Endothelial cell (in vitro differentiated cells): ENCODE measurements around the gene CPZ. TPM values are rescaled to one million over a fixed set of nuclear protein-coding genes. Genes with fewer than 3 reads are reported as not detected.

ENCODE experiments used
- DNase-seq: peaks from one replicate; pipeline ENCODE4 v3.0.0; 2021; ENCODE audit warnings: low spot score
- H3K27ac Mint-ChIP-seq: one replicate; pipeline ENCODE4 v1.8.0; 2021; ENCODE audit warnings: mixed read lengths, inconsistent platforms; ENCODE audit not compliant: unreplicated experiment
- H3K27me3 Mint-ChIP-seq: one replicate; pipeline ENCODE4 v1.8.0; 2021; ENCODE audit warnings: mild to moderate bottlenecking, moderate library complexity, mixed read lengths, inconsistent platforms; ENCODE audit not compliant: unreplicated experiment
- H3K36me3 Mint-ChIP-seq: one replicate; pipeline ENCODE4 v1.8.0; 2021; ENCODE audit warnings: mild to moderate bottlenecking, low read depth, mixed read lengths, inconsistent platforms; ENCODE audit not compliant: unreplicated experiment
- H3K4me1 Mint-ChIP-seq: one replicate; pipeline ENCODE4 v1.8.0; 2021; ENCODE audit warnings: mild to moderate bottlenecking, mixed read lengths, inconsistent platforms; ENCODE audit not compliant: unreplicated experiment
- H3K4me3 Mint-ChIP-seq: one replicate; pipeline ENCODE4 v1.8.0; 2021; ENCODE audit warnings: mild to moderate bottlenecking, mixed read lengths, inconsistent platforms; ENCODE audit not compliant: unreplicated experiment
- H3K9me3 Mint-ChIP-seq: one replicate; pipeline ENCODE4 v1.8.0; 2021; ENCODE audit warnings: mixed read lengths, inconsistent platforms; ENCODE audit not compliant: unreplicated experiment
- CTCF ChIP-seq: fragments of 200-600 bp; sonication (generic); IDR thresholded peaks from one replicate; pipeline ENCODE4 v1.5.0; 2021; ENCODE audit warnings: antibody characterized with exemption; ENCODE audit not compliant: unreplicated experiment
- total RNA-seq: library from RNA; stranded (reverse); fragmentation: NEBNext Ultra II Directional; extraction: Animal tissue kit (Norgen Biotek cat#: 25700); gene quantifications from one replicate; pipeline ENCODE4 v1.2.1, GENCODE V29; 2021; ENCODE audit not compliant: unreplicated experiment

The CPZ gene
- total RNA-seq, 1 donor from 2014 or later = 0.90 TPM

GRCh38 chr4:8665406-8666360 is 73.1 kb downstream of the CPZ start:
- Mint-ChIP-seq H3K4me1 (peaks cover 1% of the 10 kb centered on the region), H3K9me3 (no peaks in the 10 kb centered on the region), H3K27me3 (no peaks in the 10 kb centered on the region), H3K36me3 (no peaks in the 10 kb centered on the region), H3K27ac (no peak overlapping the region), H3K4me3 (no peak overlapping the region)
- no peak for DNase-seq
- TF ChIP-seq CTCF = no peak

DNA sequence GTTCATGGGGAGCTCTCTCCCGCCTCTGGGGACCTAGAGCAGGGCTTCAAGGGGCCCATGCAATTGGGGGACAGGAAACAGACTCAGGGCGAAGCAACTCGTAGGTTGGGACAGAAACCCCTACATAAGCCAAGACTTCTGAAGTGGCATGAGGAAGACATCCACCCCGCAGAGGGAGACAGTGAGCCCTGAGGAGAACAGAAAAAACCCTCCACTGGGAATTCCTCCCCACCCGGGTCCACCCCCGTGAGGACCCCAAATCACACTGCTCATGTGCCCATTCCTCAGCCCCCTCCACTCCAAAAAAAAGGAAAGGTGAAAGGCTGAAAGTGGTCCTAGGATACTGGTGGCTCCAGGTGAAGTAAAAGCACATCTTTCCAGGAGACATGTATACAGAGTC is 74.0 kb downstream of the CPZ start:
- Mint-ChIP-seq H3K9me3 (no peaks in the 10 kb centered on the region), H3K4me3 (no peak overlapping the region), H3K4me1 (no peaks in the 10 kb centered on the region), H3K27me3 (peaks cover 2% of the 10 kb centered on the region), H3K36me3 (no peaks in the 10 kb centered on the region), H3K27ac (no peak overlapping the region)
- no peak for TF ChIP-seq CTCF
- no peak for DNase-seq

Other genes with a start within 250 kb of the CPZ start
- gene ACOX3, start 152.0 kb upstream of the CPZ start, total RNA-seq = 44.1 TPM
- 38.5 TPM for gene TRMT44, start 152.0 kb upstream of the CPZ start, total RNA-seq
- not detected for gene GPR78, start 12.4 kb upstream of the CPZ start, total RNA-seq